GM23248 (cell line): ENCODE measurements around the gene HJURP. TPM values are rescaled to one million over a fixed set of nuclear protein-coding genes. Genes with fewer than 3 reads are reported as not detected.

Experiments used
- DNase-seq: peaks from one replicate; pipeline ENCODE4 v3.0.0-alpha.2; 2015
- H2AFZ ChIP-seq: fragments of 200-600 bp; sonication (generic); 2 replicates; pipeline ENCODE4 v1.6.1; 2016; ENCODE audit warnings: antibody characterized with exemption
- H3F3A ChIP-seq: fragments of 200-600 bp; sonication (generic); 2 replicates; pipeline ENCODE4 v1.6.1; 2016; ENCODE audit warnings: mild to moderate bottlenecking, antibody characterized with exemption, mixed run types; ENCODE audit not compliant: insufficient read depth
- H3K27ac ChIP-seq: fragments of 200-600 bp; sonication (generic); 2 replicates; pipeline ENCODE4 v1.5.1; 2016; ENCODE audit warnings: mild to moderate bottlenecking
- H3K27me3 ChIP-seq: fragments of 200-600 bp; sonication (generic); replicated peaks from 2 replicates; pipeline ENCODE4 v1.6.1; 2016; ENCODE audit warnings: mild to moderate bottlenecking; ENCODE audit not compliant: insufficient read depth
- H3K36me3 ChIP-seq: fragments of 200-600 bp; sonication (generic); 2 replicates; pipeline ENCODE4 v1.6.1; 2016; ENCODE audit warnings: low read depth, mild to moderate bottlenecking
- H3K4me1 ChIP-seq: fragments of 200-600 bp; sonication (generic); 2 replicates; pipeline ENCODE4 v1.6.1; 2016; ENCODE audit warnings: mild to moderate bottlenecking; ENCODE audit not compliant: insufficient read depth
- H3K4me2 ChIP-seq: fragments of 200-600 bp; sonication (generic); one replicate; pipeline ENCODE4 v1.6.1; 2016; ENCODE audit warnings: mild to moderate bottlenecking; ENCODE audit not compliant: unreplicated experiment
- H3K4me3 ChIP-seq: fragments of 200-600 bp; sonication (generic); 2 replicates; pipeline ENCODE4 v1.5.1; 2016; ENCODE audit warnings: mild to moderate bottlenecking
- H3K79me2 ChIP-seq: fragments of 200-600 bp; sonication (generic); 2 replicates; pipeline ENCODE4 v1.6.1; 2016; ENCODE audit warnings: mild to moderate bottlenecking; ENCODE audit not compliant: insufficient read depth
- H3K9ac ChIP-seq: fragments of 200-600 bp; sonication (generic); 2 replicates; pipeline ENCODE4 v1.6.1; 2016; ENCODE audit warnings: mild to moderate bottlenecking
- H3K9me2 ChIP-seq: fragments of 200-600 bp; sonication (generic); 2 replicates; pipeline ENCODE4 v1.6.1; 2016; ENCODE audit warnings: mixed run types, mild to moderate bottlenecking, moderate library complexity; ENCODE audit not compliant: insufficient read depth
- H3K9me3 ChIP-seq: fragments of 200-600 bp; sonication (generic); one replicate; pipeline ENCODE4 v1.6.1; 2017; ENCODE audit warnings: low read depth
- H4K20me1 ChIP-seq: fragments of 200-600 bp; sonication (generic); 2 replicates; pipeline ENCODE4 v1.6.0; 2016; ENCODE audit not compliant: insufficient read depth
- EZH2 ChIP-seq: fragments of 200-600 bp; sonication (generic); IDR thresholded peaks from 2 replicates; pipeline ENCODE4 v1.6.1; 2018; ENCODE audit warnings: antibody characterized with exemption, mild to moderate bottlenecking; ENCODE audit not compliant: insufficient read depth, poor library complexity, severe bottlenecking
- EZH2phosphoT487 ChIP-seq: fragments of 200-600 bp; sonication (generic); IDR thresholded peaks from 2 replicates; pipeline ENCODE4 v1.6.1; 2018; ENCODE audit warnings: antibody characterized with exemption, moderate library complexity, mild to moderate bottlenecking, low read depth; ENCODE audit not compliant: insufficient read depth
- WGBS, 2 experiments: methylation state at CpG; one replicate each; pipeline ENCODE4 v1.1.6; 2015 to 2017; ENCODE audit warnings: low lambda C conversion rate in 2 of 2, low coverage in 1 of 2; ENCODE audit errors: missing lambda C conversion rate in 2 of 2; 5-methylcytosine and 5-hydroxymethylcytosine counted together
- in situ Hi-C: fragments of 300-500 bp; cut with MboI; formaldehyde crosslinking; loops from 2 replicates; pipeline ENCODE4 v1.15.0; 2020
- polyA plus RNA-seq: library from polyadenylated mRNA; unstranded; fragments of >200 nt; fragmentation: Nextera tagmentation; extraction: Ambion mirVana; gene quantifications from 2 replicates; pipeline ENCODE4 v1.2.1, GENCODE V29; 2016
- total RNA-seq: library from RNA; depleted of rRNA; stranded (reverse); fragments of >200 nt; shearing (Covaris generic); gene quantifications from 2 replicates; pipeline ENCODE4 v1.2.3, GENCODE V29; 2014

HJURP gene
- total and polyA plus RNA-seq, 2 experiments from 2014 or later, result 13.2 to 13.9 TPM

- Histone ChIP-seq H3K36me3 (no peaks in the 10 kb centered on the region), H3K79me2 (no peaks in the 10 kb centered on the region), H3K4me2 (no peak overlapping the region), H3K9me2 (no peaks in the 10 kb centered on the region), H2AFZ (no peak overlapping the region), H3F3A (no peaks in the 10 kb centered on the region), H3K27me3 (peaks cover 13% of the 10 kb centered on the region), H3K4me1 (no peaks in the 10 kb centered on the region), H3K9me3 (no peaks in the 10 kb centered on the region), H4K20me1 (no peaks in the 10 kb centered on the region), H3K4me3 (no peak overlapping the region), H3K27ac (no peak overlapping the region), H3K9ac (no peak overlapping the region)
- in situ Hi-C loops, result no loop called here
- TF ChIP-seq EZH2, result no peak
- no peak for TF ChIP-seq EZH2phosphoT487
- WGBS, 2 experiments, result 46 to 47% methylated on average over 8 of the region's 8 CpGs
- DNase-seq, result no peak
Observed at GRCh38 chr2:233803994-233804393, 50.3 kb downstream of the HJURP start.

- Histone ChIP-seq H3K4me2 (no peak overlapping the region), H3K36me3 (no peaks in the 10 kb centered on the region), H3F3A (no peaks in the 10 kb centered on the region), H4K20me1 (no peaks in the 10 kb centered on the region), H2AFZ (no peak overlapping the region), H3K4me1 (no peaks in the 10 kb centered on the region), H3K27me3 (peaks cover 13% of the 10 kb centered on the region), H3K27ac (no peak overlapping the region), H3K9ac (no peak overlapping the region), H3K79me2 (no peaks in the 10 kb centered on the region), H3K4me3 (no peak overlapping the region), H3K9me2 (no peaks in the 10 kb centered on the region), H3K9me3 (no peaks in the 10 kb centered on the region)
- no peak for DNase-seq
- TF ChIP-seq EZH2phosphoT487 (no peak), EZH2 (no peak)
- 7 to 17% methylated on average over 2 of the region's 2 CpGs for WGBS, 2 experiments
- in situ Hi-C loops, result no loop called here
Observed at GRCh38 chr2:233803292-233803911, 50.9 kb downstream of the HJURP start.

- TF ChIP-seq EZH2phosphoT487 (no peak), EZH2 (no peak)
- Histone ChIP-seq H3F3A (no peaks in the 10 kb centered on the region), H3K4me3 (no peak overlapping the region), H3K9me3 (no peaks in the 10 kb centered on the region), H3K9ac (no peak overlapping the region), H3K27me3 (peaks cover 13% of the 10 kb centered on the region), H3K4me1 (no peaks in the 10 kb centered on the region), H3K27ac (no peak overlapping the region), H3K79me2 (no peaks in the 10 kb centered on the region), H3K9me2 (no peaks in the 10 kb centered on the region), H3K36me3 (no peaks in the 10 kb centered on the region), H4K20me1 (no peaks in the 10 kb centered on the region), H3K4me2 (no peak overlapping the region), H2AFZ (no peak overlapping the region)
- DNase-seq, result no peak
- in situ Hi-C loops, result no loop called here
- WGBS, 2 experiments, result 20 to 21% methylated on average over 3 of the region's 3 CpGs
Observed at GRCh38 chr2:233802132-233802815, 52.1 kb downstream of the HJURP start.

GRCh38 chr2:233801357-233802131 lies 52.8 kb downstream of the HJURP start:
- Histone ChIP-seq H3F3A (no peaks in the 10 kb centered on the region), H2AFZ (no peak overlapping the region), H3K4me2 (no peak overlapping the region), H3K27me3 (peaks cover 13% of the 10 kb centered on the region), H3K36me3 (no peaks in the 10 kb centered on the region), H3K9ac (no peak overlapping the region), H3K79me2 (no peaks in the 10 kb centered on the region), H4K20me1 (no peaks in the 10 kb centered on the region), H3K9me3 (no peaks in the 10 kb centered on the region), H3K9me2 (no peaks in the 10 kb centered on the region), H3K4me3 (no peak overlapping the region), H3K27ac (no peak overlapping the region), H3K4me1 (no peaks in the 10 kb centered on the region)
- WGBS, 2 experiments, result 37 to 38% methylated on average over 9 of the region's 9 CpGs
- DNase-seq, result no peak
- no peak for TF ChIP-seq EZH2
- TF ChIP-seq EZH2phosphoT487, result no peak
- in situ Hi-C loops, result no loop called here
